GM19099 (cell line): ENCODE data around the gene SOX12.

Source experiments
- POLR2A ChIP-seq: IDR thresholded peaks from 3 replicates; pipeline ENCODE4 v1.6.1; 2011; ENCODE audit warnings: low read depth; ENCODE audit not compliant: insufficient read length; ENCODE audit errors: extremely low read depth

The SOX12 gene

GRCh38 chr20:297098-297924 lies 28.0 kb upstream of the SOX12 start, which contains the start of gene ZCCHC3:
Gene ZCCHC3, plus strand, starts transcription at chr20:297570. Its CDS starts 17 bp downstream, at chr20:297587.
- TF ChIP-seq POLR2A, result peak; percentile 88

- peak; percentile 52 for TF ChIP-seq POLR2A
Measured at GRCh38 chr20:297925-298775, 27.2 kb upstream of the SOX12 start.

GRCh38 chr20:298776-299391 lies 26.5 kb upstream of the SOX12 start:
- TF ChIP-seq POLR2A, result no peak

GRCh38 chr20:300345-300990 lies 24.9 kb upstream of the SOX12 start:
- no peak for TF ChIP-seq POLR2A

GRCh38 chr20:301886-302848 lies 23.2 kb upstream of the SOX12 start:
- no peak for TF ChIP-seq POLR2A

- TF ChIP-seq POLR2A, result no peak
Measured at GRCh38 chr20:305745-306144, 19.6 kb upstream of the SOX12 start.

- TF ChIP-seq POLR2A, result no peak
Measured at GRCh38 chr20:308427-309038, 16.8 kb upstream of the SOX12 start.

- no peak for TF ChIP-seq POLR2A
Measured at GRCh38 chr20:309306-309840, 16.0 kb upstream of the SOX12 start.

GRCh38 chr20:309841-310644 lies 15.3 kb upstream of the SOX12 start:
- TF ChIP-seq POLR2A, result no peak

- TF ChIP-seq POLR2A, result no peak
Measured at GRCh38 chr20:310645-311044, 14.7 kb upstream of the SOX12 start.

GRCh38 chr20:311609-312008 lies 13.7 kb upstream of the SOX12 start:
- no peak for TF ChIP-seq POLR2A

- no peak for TF ChIP-seq POLR2A
Measured at GRCh38 chr20:312067-312466, 13.3 kb upstream of the SOX12 start.
